Epithelial cell of proximal tubule (primary cell): Measurements from ENCODE around the gene FFAR4. TPM values are rescaled to one million over a fixed set of nuclear protein-coding genes. Genes with fewer than 3 reads are reported as not detected.

Source experiments
- DNase-seq: peaks from one replicate; pipeline ENCODE4 v3.0.0-alpha.2; 2011; ENCODE audit warnings: low read depth
- H3K4me3 ChIP-seq: 2 replicates; pipeline ENCODE4 v1.5.1; 2011; ENCODE audit warnings: low read depth, mild to moderate bottlenecking, low read length
- CTCF ChIP-seq: conservative IDR thresholded peaks from 2 replicates; pipeline ENCODE4 v1.5.1; 2012; ENCODE audit warnings: low read depth, mild to moderate bottlenecking, low read length
- total RNA-seq: library from RNA; depleted of rRNA; stranded (reverse); fragments of >200 nt; gene quantifications from 2 replicates; pipeline ENCODE4 v1.2.3, GENCODE V29; 2015

Gene FFAR4
- total RNA-seq, 1 donor from 2014 or later: not detected

GRCh38 chr10:93628858-93629257, 62.4 kb downstream of the FFAR4 start:
- no peak overlapping the region for H3K4me3 ChIP-seq
- TF ChIP-seq CTCF: no peak
- no peak for DNase-seq

GRCh38 chr10:93629647-93630305, 63.3 kb downstream of the FFAR4 start:
- TF ChIP-seq CTCF: no peak
- no peak for DNase-seq
- no peak overlapping the region for H3K4me3 ChIP-seq

- TF ChIP-seq CTCF: no peak
- DNase-seq: no peak
- H3K4me3 ChIP-seq: no peak overlapping the region
Measured at GRCh38 chr10:93630625-93631557, 64.4 kb downstream of the FFAR4 start.

Other genes with a start within 250 kb of the FFAR4 start
- 185 and 208 TPM in 2 replicates for gene MYOF, start 84.3 kb upstream of the FFAR4 start, total RNA-seq
- 73.2 and 115 TPM in 2 replicates for gene CEP55, start 70.1 kb upstream of the FFAR4 start, total RNA-seq
- gene RBP4, start 34.6 kb downstream of the FFAR4 start, total RNA-seq: 2.4 and 2.7 TPM in 2 replicates
- gene PDE6C, start 45.9 kb downstream of the FFAR4 start, total RNA-seq: not detected in 2 replicates
- 3.7 and 4.4 TPM in 2 replicates for gene FRA10AC1, start 135.9 kb downstream of the FFAR4 start, total RNA-seq
- gene LGI1, start 191.3 kb downstream of the FFAR4 start, total RNA-seq: not detected in 2 replicates